ENCODE data around the gene STK24. TPM values are rescaled to one million over a fixed set of nuclear protein-coding genes. Genes with fewer than 3 reads are reported as not detected.
A peak's percentile ranks its signal among the peaks of the same experiment; 100 is the strongest.
"Not testable (repeated sequence)": the region's sequence is repeated elsewhere in the genome, so short reads cannot be mapped to it uniquely, and the experiment has no call there.

STK24 gene
- total RNA-seq, 3 donors from 2014 or later, result 61.3 to 149 (median 71.9) TPM

GRCh38 chr13:98575009-98575903, 1.7 kb downstream of the STK24 start:
- no peaks in the 10 kb centered on the region for H3K36me3 ChIP-seq
- no peak for DNase-seq (ENCODE audit: low spot score in 2 of 2)
- peak overlapping the region; percentile 96 to 100 for H3K27ac ChIP-seq
- intact Hi-C loops (cut with DNase I; ENCODE audit: low total_unique reads), result loop anchor here (10.0 kb wide), 2 partner anchors 70 to 130 kb away; no protein-coding TSS in a partner anchor
- H3K27me3 ChIP-seq, result no peaks in the 10 kb centered on the region
- H3K9me3 ChIP-seq, result no peaks in the 10 kb centered on the region
- H3K4me1 ChIP-seq, result peaks cover 8 to 10% of the 10 kb centered on the region in 2 donors
- peak overlapping the region; percentile 95 to 99 (median 98) for H3K4me3 ChIP-seq
- TF ChIP-seq POLR2A (IDR thresholded peaks at IDR 0.05), result no peak
- TF ChIP-seq CTCF (IDR thresholded peaks at IDR 0.05), result no peak
- no peak for TF ChIP-seq POLR2AphosphoS5 (IDR thresholded peaks at IDR 0.05)

GRCh38 chr13:98571955-98572662, 4.8 kb downstream of the STK24 start:
- no peaks in the 10 kb centered on the region for H3K27me3 ChIP-seq
- TF ChIP-seq CTCF (IDR thresholded peaks at IDR 0.05) (no peak), POLR2AphosphoS5 (IDR thresholded peaks at IDR 0.05) (no peak), POLR2A (IDR thresholded peaks at IDR 0.05) (no peak)
- H3K27ac ChIP-seq, result peak overlapping the region; percentile 71 to 91
- no peaks in the 10 kb centered on the region for H3K36me3 ChIP-seq
- H3K4me1 ChIP-seq, result peaks cover 4 to 8% of the 10 kb centered on the region in 2 donors
- DNase-seq (ENCODE audit: low spot score in 2 of 2), result no peak
- peak overlapping the region; percentile 17 to 53 (median 40) for H3K4me3 ChIP-seq
- intact Hi-C loops (cut with DNase I; ENCODE audit: low total_unique reads), result loop anchor here (10.0 kb wide), 2 partner anchors 67 to 127 kb away; no protein-coding TSS in a partner anchor
- H3K9me3 ChIP-seq, result no peaks in the 10 kb centered on the region

DNA sequence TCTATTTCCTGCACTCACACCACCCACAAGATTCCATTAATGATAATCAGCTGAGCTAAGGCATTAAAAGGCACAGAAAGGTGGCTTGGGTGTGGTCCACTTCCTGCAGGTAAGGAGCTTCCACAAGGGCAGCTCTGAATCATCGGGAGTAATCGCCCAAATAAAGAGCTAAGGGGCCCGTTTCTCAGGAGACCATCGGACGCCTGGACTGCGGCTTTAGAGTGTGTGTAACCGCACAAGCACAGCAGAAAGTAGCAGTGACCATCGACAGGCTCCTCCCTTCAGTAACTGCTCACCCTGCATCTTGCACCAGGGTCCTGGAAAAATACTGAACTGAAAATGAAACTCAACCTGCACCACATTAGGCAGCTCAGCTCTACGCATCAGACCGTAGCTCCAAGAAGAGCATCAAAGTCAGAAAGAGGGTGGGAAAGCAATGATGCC, 6.0 kb downstream of the STK24 start:
- H3K27ac ChIP-seq, result peak overlapping the region; percentile 71 to 91

DNA sequence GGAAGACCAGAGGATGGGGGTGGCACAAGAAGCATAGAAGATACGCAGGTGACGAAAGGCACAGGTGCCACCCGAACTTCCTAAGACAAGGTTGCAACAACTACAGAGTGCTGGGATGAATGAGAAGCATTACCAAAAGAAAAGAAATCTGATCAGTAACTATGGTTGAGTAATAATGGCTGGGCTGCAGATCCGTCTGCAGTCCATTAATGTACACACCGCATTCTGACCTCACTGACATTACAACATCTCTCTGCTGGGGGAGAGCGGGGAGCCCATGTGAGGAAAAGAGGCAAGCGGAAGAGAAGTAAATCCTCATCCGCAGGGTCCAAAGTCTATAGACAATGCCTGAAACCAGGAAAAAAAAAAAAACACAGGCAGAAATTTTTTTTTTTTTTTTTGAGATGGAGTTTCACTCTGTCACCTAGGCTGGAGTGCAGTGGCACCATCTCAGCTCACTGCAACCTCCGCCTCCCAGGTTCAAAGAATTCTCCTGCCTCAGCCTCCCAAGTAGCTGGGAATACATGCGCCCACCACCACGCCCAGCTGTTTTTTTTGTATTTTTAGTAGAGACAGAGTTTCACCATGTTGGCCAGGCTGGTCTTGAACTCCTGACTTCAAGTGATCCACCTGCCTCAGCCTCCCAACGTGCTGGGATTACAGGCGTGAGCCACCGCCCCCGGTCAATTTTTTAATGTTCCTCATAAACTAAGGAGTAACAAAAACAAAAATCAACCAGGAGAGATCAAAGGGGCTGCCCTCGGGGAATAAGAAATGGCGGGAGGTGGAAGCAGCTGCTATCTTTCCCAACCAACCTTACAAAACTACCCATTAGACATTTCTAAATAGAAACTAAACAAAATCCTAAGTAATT, 7.2 kb downstream of the STK24 start:
- not testable (repeated sequence) for DNase-seq (ENCODE audit: low spot score in 2 of 2); H3K36me3 ChIP-seq; H3K27me3 ChIP-seq; H3K4me3 ChIP-seq; H3K9me3 ChIP-seq
- intact Hi-C loops (cut with DNase I; ENCODE audit: low total_unique reads), result loop anchor here (10.0 kb wide), 2 partner anchors 65 to 125 kb away; no protein-coding TSS in a partner anchor
- H3K27ac ChIP-seq, result peak overlapping the region; percentile 71 to 91
- H3K4me1 ChIP-seq, result peaks cover 8 to 22% of the 10 kb centered on the region in 2 donors

More for the DNA sequence above, 6.0 kb downstream of the STK24 start:
- intact Hi-C loops (cut with DNase I; ENCODE audit: low total_unique reads), result loop anchor here (10.0 kb wide), 2 partner anchors 66 to 126 kb away; no protein-coding TSS in a partner anchor
- Histone ChIP-seq H3K4me1 (peaks cover 6 to 15% of the 10 kb centered on the region in 2 donors), H3K36me3 (no peaks in the 10 kb centered on the region), H3K4me3 (peak overlapping the region in 2 of 3 donors; percentile 40 to 60), H3K27me3 (no peaks in the 10 kb centered on the region), H3K9me3 (no peaks in the 10 kb centered on the region)
- DNase-seq (ENCODE audit: low spot score in 2 of 2), result no peak
- TF ChIP-seq POLR2A (IDR thresholded peaks at IDR 0.05) (no peak), POLR2AphosphoS5 (IDR thresholded peaks at IDR 0.05) (peak in 2 of 3 donors; percentile 26 to 44), CTCF (IDR thresholded peaks at IDR 0.05) (no peak)

DNA sequence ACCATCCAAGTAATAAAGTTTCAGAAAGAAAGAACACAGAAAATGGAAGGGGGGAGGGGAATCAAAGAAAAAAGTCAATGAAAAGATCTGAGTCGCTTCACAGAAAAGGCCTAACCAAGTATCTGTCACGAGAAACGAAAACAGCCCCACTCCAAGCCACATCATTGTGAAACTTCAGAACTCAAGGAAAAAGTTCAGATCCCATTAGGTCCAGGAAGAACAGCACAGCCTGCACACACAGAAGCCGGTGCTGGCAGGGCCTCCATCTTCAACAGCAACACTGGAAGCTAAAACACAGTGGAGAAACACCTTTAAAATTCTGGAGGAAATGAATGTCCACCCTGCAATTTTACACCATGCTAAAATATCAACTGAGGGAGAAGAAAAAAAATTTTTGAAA, 8.0 kb downstream of the STK24 start:
- no peak for DNase-seq (ENCODE audit: low spot score in 2 of 2)
- H3K4me3 ChIP-seq, result no peak overlapping the region
- intact Hi-C loops (cut with DNase I; ENCODE audit: low total_unique reads), result no loop called here
- H3K4me1 ChIP-seq, result peaks cover 11 to 22% of the 10 kb centered on the region in 2 donors
- H3K27me3 ChIP-seq, result no peaks in the 10 kb centered on the region
- H3K9me3 ChIP-seq, result no peaks in the 10 kb centered on the region
- no peak overlapping the region for H3K27ac ChIP-seq
- no peaks in the 10 kb centered on the region for H3K36me3 ChIP-seq
- TF ChIP-seq CTCF (IDR thresholded peaks at IDR 0.05), result no peak

Measured in breast epithelium (tissue), 4 donors.